GM18861 (cell line): Measurements from ENCODE around the gene CACNB4.
A peak's percentile ranks its signal among the peaks of the same experiment; 100 is the strongest.
"Not testable (repeated sequence)": the region's sequence is repeated elsewhere in the genome, so short reads cannot be mapped to it uniquely, and the experiment has no call there.

Experiments used
- ATAC-seq: cut with Tn5 transposase; IDR thresholded peaks from one replicate; pipeline ENCODE4 v1.9.1; 2021; ENCODE audit not compliant: unreplicated experiment

Gene CACNB4

DNA sequence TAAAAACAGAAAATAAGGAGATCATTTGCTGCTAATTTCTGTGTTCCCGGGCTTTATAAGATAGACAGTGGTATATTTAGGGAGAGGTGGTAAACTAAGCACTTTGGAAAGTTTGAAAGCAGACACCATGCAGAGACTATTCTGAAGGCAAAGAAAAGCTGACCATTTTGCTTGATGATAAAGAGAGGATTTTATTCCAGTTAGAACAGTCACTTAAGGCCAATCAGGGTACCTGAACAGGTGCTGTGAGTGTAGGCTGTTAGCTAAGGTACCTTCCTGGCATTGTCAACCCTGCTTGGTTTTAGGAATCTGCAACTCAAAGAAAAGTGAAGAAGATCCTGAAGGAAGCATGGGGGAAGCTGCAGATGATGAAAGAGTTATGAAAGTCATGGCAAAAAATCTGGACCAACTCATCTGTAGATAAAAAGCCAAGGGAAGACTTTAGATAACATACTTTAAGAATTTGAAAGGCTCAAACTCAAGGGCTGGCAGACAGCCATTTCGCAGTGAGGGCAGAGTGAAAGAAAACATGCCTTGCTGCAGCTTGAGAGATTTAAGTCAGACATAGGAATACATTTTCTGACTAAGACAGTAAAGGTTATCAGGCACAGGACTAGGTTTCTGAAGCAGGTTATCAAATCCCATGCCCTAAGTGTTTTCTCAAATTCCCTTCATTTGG lies 190.5 kb downstream of the CACNB4 start:
- no peak for ATAC-seq

DNA sequence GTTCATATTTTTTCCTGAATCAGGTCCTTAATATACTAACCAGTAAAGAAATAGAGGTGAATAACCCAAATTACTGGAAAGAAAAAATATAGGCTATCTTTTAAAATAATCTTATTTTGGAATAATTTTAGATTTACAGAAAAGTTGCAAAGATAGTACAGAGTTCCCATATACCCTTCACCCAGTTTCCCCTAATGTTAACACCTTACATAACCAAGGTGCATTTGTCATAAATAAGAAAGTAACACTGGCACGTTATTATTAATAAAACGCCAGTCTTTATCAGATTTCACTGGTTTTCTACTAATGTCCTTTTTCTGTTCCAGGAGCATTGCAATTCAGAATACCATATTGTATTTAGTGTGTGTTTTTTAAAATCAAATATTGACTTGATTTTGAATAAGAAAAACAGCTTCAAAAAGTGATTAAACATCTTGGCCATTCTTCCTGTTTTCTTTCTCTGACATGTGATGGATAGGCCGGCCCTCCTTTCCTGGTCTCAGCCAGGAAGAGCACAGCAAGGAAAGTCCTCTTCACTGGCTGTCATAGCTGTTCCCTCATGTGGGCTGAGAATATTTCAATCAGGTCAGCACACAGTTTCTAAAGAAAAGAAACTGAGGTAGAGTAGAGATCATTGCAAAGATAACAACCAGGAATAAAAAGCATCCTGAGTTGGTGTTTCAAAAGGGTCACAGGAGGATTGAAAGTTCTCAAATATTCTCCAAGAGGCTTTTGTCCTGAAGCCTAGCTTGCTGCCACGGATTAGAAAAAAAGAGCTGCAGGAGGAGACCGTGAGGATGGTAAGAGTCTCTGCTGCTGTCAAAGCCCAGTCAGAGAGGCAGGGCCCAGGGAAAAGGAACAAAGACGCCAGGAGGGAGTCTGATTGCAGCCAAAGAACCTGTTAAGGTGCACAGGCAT lies 191.3 kb downstream of the CACNB4 start:
- no peak for ATAC-seq

DNA sequence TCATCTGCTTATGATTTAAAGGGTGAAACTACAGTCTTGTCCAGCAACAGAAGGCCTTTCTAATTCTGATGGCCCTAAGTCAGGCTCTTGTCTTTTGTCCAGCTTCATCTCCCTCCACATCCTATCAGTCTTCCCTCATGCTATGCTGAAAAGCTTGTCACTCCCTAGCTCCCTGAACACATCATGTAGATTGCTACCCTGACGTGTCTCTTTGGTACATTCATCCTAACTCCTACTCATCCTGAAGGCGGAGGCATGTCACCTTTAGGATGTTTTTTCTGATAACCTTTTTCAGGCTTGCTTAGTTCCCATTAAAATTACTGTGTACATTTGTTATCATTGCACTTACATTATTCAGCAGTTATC lies 192.2 kb downstream of the CACNB4 start:
- ATAC-seq, result peak; percentile 10

DNA sequence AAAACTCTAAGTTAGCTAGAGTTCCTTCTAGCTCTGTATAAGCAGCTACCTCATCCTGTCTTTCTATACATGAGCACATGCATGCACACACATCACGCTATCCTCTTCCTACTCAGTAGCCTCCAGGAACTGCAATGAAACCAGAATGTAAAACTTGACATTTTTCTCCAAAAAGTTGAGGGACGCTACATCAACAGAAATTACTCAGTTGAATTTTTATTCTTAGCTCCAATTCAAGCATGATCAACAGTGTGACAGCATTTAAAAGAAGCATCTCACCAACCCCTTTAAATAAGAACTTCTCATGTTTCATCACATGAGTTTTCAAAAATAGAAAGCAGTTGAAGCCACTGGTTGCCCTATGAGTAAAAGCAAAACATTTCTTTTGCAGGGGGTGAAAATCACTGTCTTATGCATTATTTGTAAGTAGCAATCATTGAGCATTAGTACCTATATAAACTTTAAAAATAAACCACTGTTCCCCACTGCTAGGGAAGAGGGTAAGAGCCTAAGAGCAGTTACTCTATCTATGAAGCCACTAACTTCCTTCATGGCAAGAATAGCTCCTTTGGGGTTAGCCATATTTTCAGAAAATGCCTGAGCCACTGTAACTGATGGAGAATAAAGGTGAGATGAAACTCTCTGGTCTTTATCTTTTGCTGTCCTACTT lies 192.7 kb downstream of the CACNB4 start:
- ATAC-seq, result peak; percentile 74

DNA sequence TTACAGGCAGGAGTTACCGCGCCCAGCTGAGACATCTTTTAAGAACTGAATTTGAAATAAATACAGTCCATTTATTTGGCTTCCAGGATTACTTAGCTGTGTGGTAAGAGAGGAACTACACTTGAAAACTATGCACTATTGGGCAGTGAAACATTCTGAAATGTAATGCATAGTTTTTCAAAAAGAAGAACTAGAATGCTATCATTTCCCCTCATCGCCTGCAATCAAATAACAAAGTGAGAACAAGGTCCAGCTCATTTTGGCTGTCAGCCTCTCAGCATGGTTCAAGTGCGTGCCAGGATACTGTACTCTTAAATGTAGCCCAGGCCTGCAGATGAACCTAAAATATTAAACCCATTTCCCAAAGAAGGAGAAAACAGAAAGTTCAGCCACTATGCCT lies 194.0 kb downstream of the CACNB4 start:
- no peak for ATAC-seq

DNA sequence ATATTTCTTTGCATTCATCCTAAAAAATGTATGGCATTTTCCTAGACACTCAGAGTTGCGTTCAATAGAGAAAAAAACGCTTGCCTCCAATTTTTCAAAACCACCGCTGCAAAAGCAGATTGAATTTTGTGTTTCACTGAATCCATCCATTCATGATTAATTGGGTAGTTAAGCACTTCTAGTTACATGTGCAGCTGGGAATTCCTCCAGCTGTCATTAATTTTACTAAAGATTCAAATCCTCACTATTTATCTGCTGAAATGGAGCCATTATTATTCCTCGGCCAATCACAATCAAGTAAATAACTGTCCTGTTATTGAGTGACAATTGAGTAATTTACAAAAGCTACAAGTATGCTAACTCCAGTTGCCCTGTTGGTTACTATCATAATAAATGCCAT lies 194.8 kb downstream of the CACNB4 start:
- no peak for ATAC-seq

DNA sequence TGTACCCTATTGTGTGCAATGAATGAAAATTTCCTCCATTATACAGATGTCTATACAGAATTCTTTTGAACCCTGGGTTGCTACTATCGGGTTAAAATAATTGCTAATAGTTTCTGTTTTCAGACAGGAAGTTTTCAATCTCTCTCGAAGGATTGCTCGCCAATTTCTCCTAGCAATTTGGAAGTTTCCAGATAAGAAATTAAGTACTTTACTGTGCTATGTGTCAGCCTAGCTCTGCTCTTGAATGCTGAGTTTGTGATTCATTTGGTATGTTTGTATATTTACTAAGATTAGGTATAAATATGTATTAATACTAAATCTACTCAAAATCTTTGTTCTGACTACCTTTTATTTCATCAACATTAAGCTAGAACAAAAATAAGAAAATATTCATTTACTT lies 196.0 kb downstream of the CACNB4 start:
- no peak for ATAC-seq

DNA sequence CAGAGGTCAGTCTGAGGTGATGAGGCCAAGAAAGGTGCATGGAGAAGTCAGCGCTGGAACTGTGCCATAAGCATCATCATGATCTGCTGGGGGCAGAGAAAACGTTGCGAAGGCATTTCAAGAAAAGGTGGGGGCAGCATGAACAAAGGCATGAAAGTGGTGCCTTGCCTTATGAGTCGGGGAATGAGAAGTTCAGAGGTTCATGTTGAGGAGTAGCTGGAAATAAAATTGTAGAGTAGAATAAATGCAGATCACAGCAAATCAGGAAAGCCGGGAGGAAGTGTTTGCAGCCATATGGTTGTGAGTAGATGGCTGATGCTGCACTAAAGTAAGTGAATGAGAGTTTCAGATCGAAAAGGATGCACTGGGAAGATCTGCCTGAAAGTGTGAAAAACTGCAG lies 198.5 kb downstream of the CACNB4 start:
- ATAC-seq, result no peak

DNA sequence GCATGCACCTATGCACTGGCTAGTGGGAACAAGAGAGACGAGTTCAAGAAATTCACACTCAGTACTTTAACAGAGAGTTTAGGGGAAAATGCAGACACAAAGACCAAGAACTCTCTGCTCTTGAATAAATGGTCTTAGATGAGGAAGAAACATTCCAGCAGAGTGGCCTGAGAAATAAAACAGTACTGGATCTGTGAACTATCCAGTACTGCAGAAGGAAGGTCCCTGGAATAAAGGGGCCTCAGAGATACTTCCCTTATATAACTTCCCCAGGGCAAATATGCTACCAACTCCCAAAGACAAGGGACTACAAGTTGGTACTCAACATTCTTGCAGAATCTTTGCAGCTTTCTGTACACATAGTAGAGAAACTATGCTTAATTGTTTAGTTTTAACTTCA lies 199.7 kb downstream of the CACNB4 start:
- no peak for ATAC-seq

DNA sequence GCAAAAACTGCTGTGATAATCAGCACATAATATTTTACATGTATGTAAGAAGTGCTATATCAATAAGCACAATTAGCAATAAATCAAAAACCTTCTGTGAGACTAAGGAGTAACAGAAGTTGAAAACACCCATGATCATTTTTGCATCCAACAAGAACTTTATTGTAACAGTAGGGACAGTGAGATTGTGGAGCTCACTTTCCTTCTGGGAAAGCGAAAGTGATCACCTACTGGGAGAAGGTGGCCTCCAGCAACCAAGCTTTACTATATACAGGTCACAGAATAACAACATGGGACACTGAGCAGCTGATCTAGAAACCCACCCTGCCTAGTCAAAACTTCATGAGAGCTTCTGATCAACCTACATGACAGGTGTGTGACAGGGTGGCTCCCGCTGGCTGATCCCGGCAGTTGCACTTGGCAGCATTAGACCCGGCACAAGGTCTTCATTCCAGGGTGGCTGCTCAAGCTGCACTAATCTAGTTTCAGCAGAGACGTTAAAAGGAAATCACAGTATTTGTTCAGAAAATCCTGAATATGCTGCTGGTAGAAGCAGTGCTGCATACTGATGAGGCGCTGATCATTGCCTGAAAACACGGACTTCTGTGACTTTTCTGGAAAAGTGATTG lies 207.2 kb downstream of the CACNB4 start:
- no peak for ATAC-seq

DNA sequence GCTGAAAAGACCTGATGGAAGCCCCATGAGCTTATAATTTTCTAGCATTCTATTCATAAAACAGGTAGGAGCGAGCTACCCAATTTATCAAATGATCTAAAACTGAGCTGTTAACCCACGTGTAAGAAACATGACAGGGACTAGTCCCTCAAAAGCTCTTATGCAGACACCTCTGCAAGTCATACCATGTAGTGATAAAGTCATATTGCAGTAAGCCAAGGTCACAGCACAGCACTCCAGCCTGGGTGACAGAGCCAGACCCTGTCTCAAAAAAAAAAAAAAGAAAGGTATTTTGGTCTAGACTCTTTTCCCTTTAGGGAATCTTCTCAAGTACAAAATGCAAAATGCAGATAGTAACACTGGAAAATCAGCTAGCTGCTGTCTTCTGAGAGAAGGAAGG lies 211.7 kb downstream of the CACNB4 start:
- ATAC-seq, result no peak

DNA sequence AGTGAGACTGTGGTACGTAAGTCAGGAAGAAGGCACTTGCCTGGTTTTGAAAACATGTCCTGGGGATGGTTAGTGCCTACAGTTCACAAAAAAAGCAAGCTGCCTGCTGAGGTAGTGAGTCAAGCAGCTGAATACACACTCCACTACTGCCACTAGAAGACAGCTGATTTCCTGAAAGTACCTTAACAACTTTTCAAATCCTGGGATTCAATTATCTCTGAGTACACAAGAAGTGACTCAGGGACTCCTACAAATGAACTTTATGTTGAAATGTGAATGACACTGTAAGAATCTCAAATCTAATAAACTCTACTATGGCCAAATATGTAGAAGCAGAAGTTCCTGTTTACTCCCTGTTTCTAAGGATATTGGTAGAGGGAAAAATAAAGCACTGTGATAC lies 212.6 kb downstream of the CACNB4 start:
- ATAC-seq, result no peak

DNA sequence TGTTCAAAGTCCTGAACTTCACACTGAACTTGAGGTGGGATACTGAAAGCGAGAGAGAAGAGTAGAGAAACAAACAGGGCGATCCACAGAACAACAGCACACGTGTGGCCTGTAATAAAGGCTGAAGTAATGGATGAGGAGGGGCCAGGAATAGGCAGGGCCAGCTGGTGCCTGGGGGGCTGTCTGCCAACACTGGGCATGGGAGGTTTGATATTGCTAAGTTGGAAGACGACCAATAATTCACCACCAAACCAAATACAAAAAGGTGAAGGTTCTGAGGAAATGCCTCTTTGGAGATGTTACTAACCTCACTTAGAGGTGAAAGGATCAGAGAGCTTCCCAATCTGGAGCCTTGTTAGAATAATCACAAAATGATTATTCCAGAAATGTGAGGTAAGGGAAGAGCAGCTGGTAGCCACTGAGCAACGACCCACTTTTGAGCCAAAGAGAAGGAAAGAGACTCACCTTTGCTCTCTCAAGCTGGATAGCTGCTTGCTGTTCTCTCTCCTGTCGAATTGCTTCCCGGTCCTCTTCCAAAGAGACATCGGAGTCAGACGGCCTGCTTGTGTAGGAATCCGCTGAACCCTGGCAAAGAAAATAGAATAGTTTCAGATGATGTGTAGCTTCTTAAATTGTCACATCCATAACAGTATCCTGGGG lies 215.9 kb downstream of the CACNB4 start:
- no peak for ATAC-seq

DNA sequence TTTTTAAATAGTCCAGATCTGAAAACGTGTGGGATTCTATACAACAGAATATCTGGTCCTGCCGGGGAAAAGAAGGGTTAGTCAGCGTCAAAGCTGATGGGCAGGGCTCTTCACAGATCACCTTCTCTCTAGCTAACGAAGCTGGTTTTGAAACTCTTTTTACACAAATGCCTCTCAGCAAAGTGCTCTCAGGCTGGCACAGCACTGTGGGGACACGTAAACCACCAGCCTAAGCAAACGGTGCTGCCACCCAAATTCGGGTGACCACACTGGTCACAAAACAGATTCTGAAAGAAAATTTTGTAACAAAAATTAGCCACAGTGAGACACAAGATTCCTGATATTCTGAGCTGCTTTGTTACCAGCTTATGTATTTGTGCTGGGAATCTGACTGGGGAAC lies 217.5 kb downstream of the CACNB4 start:
- no peak for ATAC-seq

DNA sequence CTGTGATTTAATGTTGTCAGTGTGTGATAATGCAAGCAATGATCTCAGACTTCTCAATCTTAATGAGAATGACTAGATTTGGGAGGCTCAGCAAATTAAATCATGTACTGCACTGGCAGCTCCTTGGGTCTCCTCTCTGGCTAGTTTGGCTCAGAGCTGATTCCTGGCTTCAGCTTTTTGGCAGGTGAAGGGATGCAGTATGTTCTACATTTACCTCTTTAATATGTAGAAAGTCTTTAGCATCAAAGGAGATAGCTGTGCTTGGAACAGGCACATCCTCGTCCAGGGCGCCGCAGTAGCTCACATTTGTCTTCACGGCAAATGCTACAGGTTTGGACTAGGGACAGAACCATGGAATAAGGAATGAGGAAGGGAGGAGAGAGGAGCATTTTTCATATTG lies 218.3 kb downstream of the CACNB4 start:
- no peak for ATAC-seq

DNA sequence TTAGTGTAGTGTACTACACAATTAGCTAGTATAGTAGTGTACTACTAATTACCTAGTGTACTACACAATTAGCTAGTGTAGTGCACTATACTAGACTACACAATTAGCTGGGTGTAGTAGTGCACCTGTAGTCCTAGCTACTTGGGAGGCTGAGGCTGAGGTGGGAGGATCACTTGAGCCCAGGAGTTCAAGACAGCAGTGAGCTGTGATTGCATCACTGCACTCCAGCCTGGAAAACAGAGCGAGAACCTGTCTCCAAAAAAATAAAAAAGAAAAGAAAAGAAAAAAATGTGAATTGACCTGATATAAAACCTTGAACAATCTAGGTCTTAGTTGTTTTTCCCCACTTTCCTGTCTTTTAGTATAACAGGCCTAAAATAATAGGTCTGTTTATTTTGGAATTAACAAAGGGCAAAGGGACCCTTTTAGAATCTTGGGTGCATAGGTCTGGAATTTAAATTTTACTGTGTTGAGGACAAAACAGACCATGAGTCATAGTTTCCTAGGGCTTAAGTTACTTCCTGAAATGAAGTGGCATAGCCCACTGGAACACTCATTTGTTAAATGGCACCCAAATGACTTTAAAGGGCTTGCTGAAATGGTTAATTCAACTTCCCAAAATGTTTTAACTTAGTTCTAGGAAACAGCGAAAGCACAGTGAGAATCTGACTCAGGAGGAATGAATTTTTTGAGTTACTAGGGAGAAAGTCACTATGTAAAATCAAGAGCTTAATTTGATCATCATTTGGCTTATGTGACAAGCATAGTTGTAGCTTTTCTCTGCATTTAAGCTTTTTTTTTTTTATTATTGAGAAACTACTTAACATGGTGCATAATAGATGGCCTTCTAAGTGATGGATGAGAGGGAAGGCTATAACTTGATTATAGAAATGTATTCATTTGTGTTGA lies 219.9 kb downstream of the CACNB4 start:
- no peak for ATAC-seq

DNA sequence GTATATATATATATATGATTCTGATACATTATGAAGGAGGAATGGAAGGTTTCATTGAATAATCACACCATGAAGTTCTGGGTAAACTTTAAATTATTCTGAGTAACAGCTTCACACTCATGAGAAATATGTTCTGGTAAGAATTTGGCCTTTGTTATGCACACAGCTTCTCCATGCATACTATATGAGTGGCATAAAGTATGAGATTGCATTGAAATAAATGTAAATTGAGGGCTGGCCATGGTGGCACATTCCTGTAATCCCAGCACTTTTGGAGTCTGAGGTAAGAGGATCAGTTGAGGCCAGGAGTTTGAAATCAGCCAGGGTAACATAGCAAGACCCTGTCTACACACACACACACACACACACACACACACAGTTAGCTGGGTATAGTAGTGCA lies 220.6 kb downstream of the CACNB4 start:
- ATAC-seq, result no peak

DNA sequence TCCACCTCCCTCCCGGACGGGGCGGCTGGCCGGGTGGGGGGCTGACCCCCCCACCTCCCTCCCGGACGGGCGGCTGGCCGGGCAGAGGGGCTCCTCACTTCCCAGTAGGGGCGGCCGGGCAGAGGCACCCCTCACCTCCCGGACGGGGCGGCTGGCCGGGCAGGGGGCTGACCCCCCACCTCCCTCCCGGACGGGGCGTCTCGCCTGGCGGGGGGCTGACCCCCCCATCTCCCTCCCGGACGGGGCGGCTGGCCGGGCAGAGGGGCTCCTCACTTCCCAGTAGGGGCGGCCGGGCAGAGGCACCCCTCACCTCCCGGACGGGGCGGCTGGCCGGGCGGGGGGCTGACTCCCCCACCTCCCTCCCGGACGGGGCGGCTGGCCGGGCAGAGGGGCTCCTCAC lies 223.2 kb downstream of the CACNB4 start:
- ATAC-seq, result not testable (repeated sequence)

DNA sequence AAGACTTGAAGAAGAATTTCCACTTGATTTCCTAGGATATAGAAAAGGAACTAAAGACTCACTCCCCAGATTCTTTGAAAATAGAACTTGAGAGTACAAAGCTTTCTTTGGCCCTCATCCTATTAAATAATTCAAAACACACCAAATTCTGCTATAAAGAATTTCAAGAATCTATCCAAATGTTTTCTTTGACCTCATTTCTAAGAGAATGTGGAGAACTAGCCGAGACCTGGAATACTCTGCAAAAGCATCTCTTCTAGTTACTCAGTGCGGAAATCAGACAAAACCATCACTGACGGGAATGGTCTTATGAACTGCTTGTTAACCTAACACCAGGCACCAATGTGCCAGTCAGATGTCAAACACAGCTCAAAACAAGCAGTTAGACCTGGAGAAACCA lies 226.4 kb downstream of the CACNB4 start:
- ATAC-seq, result no peak

DNA sequence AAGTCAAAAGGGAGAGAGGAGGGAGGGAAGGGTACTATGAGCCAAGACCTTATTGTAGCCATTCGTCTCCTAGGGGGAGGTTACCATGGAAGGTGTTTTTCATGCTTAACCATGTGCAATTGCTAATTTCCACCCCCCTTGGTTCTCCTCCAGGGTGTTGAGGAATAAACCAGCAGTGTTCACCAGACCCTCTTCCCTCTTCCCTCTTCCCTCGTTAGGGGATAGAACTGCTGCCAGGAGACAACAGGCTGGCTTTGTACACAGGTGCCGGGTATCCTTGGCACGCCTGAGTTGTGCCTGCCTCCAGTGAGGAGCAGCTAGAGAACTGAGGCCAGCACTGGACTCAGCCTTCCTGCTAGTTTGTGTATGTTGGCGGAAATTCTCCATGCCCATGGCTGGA lies 229.6 kb downstream of the CACNB4 start:
- no peak for ATAC-seq
